Hematopoietic multipotent progenitor cell treated with erythropoietin and hydrocortisone succinate and interleukin-3 and kit ligand, for 6 days (in vitro differentiated cells): ENCODE measurements around the gene CEP41.
"Not testable (repeated sequence)": the region's sequence is repeated elsewhere in the genome, so short reads cannot be mapped to it uniquely, and the experiment has no call there.

Experiments
- DNase-seq: peaks from one replicate; pipeline ENCODE4 v3.0.0-alpha.2; 2015

The CEP41 gene

DNA sequence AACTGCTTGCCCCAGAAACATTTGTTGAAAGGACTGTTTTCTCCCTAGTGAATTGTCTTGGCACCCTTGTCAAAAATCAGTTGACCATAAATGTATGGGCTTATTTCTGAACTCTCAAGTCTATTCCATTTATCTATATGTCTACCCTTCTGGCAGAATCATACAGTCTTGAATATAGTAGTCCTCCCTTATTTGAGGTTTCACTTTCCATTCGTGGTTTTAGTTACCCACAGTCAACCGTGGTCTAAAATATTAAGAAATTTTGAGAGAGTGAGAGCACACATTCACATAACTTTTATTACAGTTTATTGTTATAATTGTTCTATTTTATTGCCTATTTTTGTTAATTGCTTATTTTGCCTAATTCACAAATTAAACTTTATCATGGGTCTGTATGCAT is 17.4 kb upstream of the CEP41 start:
- peak; percentile 52 for DNase-seq

DNA sequence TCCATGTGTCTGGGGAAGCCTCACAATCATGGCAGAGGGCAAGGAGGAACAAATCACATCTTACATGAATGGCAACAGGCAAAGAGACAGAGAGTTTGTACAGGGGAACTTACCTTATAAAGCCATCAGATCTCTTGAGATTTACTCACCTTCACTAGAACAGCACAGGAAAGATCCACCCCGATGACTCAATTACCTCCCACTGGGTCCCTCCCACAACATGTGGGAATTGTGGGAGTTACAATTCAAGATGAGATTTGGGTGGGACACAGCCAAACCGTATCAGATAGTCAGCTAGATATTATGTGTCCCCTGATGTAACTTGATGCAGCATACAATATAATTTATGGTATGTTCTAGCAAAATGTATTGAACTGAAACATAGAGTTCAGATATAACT is 14.1 kb upstream of the CEP41 start:
- DNase-seq = no peak

DNA sequence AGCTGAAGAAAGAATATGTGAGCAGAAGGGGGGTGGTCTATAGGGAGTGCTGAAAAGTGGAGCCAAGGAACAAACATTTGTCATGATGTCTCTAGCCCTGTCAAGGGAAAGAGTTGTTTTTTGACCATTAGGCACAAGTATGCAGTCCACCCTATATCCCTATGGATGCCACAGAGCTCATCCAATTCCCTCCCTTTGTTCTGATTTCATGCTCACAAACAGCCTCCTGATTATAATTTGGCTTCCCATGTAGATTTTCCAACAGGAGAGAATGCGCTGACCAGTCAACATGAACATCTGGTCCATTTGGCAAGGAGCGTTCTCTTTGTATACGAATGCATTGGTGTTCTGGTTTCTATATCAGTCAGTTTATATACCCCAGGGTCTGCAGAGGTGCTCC is 12.1 kb upstream of the CEP41 start:
- no peak for DNase-seq

DNA sequence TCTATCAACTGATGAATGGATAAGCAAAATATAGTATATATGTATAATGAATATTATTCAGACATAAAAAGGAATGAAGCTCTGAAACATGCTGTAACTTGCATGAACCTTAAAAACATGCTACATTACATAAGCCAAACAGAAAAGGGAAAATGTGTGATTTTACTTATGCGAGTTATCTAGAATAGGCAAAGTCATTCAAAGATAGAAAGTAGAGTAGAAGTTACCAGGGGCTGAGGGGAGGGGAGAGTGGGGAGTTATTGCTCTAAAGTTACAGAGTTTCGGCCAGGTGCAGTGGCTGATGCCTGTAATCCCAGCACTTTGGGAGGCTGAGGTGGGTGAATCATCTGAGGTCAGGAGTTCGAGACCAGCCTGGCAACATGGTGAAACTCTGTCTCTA is 10.5 kb upstream of the CEP41 start:
- not testable (repeated sequence) for DNase-seq

DNA sequence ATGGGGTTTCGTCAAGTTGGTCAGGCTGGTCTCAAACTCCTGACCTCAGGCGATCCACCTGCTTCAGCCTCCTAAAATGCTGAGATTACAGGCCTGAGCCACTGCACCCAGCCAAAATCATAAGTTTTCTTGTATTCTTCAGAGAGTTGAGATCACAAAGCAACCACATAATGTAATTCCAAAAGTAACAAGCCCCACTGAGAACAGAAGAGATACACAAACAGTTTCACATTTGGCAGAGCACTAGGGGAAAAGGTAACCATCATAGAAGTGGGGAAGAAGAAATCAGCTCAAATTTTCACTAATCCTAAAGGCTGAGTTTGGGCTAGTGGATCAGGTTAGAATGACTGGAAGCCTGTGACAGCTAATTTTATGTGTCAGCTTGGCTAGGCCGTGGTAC is 5.4 kb upstream of the CEP41 start:
- no peak for DNase-seq

DNA sequence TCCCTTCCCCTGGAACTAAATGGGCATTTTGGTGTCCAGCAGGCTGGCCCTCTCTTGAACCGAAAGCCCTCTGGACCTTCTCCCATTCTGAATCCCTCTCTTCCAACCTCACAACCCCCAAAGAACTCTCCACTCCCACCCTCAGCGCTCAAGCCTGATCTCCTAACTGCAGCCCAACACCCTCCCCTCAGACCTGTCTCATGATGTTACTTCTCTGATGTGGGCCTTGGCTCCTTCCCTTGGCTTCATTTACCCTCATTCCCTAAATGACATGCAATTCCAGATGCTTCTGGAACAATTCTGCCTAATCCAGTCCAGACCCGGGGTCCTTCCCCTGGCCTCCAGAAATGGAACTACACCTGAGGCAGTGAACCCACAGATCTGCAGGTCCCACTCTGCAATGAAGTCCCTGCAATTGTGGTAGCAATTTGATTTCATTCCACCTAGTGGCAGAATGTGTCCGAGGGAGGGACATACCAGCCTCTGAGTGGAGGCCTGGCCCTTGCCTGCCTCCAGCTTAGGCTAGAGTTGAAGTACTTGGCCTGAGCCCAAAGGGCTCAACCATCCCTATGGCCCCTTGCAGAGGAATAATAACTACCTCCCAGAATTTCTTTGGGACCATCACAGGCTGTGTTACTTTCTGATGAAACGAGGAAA is 4.1 kb upstream of the CEP41 start:
- DNase-seq = no peak

DNA sequence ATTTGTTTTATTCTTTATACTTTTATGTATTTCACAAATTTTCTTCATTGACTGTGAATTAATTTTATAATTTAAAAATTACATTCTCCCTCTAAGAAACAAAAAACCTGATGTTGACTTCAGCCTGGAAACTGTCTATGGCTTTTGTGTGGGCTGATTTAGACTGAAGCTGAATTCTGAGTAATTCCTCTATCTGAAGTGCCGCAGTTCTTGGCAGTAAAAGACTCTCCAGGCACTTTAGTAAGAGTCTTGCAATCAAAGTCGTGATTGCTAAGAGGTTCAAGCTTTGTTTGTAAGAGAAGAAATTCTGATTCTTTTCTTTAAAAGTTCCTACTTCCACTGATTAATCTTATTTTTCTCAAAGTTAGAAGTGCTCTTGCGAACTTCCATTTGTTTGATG is 3.4 kb upstream of the CEP41 start:
- DNase-seq = no peak

DNA sequence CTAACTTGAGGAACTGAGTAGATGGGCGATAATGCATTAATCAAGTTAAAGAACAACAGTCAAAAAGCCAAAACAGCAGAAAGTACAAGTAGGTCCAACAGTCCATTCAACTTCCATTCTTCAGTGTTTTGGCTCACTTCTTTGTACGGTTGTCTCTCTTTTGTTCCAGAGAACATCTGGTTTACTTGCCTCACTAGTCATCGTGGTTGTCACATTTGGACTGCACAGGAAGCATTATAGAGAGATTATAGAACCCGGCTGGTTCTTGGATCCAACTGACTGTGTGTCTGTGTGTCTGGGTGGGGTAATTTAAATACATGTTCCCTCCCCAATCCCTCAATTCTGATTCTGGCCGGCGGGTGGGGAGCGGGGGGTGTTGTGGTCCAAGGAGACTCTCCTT is 1.8 kb upstream of the CEP41 start:
- no peak for DNase-seq

DNA sequence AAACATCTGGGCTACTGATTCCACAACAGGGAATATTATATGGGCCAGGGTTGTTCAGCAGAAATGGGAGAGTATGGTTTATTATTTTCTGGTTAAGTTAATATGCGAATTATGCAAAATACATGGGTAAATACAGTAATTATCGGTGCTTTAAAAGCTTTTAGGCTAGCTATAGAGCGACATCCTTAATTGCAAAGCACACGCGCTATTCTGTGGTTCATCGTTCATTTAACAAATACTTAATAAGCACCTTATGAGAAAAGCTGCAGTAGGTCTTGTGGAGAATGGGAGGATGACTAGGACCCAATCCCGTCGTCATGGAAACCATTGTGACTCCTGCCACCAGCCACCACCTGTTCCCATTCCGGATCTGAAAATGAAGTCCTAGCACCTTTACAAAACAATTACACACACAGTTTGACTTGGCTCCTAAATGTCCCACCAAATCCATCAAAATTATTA is 623 bp upstream of the CEP41 start:
- peak; percentile 45 for DNase-seq

DNA sequence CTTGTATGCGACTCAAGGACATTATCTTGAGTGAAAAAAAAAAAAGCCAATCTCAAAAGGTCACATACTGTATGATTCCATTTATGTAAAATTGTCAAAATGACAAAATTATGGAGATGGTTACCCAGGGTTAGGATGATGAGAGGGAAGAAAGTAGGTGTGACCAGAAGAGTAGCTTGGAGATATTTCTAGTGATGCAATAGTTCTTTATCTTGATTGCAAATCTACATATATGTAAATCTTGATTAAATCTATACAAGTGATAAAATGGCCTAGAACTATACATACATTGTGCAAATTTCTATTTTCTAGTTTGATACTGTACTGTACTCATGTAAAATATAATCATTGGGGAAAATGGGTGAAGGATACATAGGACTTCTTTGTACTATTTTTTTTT is 4.6 kb downstream of the CEP41 start:
- no peak for DNase-seq

DNA sequence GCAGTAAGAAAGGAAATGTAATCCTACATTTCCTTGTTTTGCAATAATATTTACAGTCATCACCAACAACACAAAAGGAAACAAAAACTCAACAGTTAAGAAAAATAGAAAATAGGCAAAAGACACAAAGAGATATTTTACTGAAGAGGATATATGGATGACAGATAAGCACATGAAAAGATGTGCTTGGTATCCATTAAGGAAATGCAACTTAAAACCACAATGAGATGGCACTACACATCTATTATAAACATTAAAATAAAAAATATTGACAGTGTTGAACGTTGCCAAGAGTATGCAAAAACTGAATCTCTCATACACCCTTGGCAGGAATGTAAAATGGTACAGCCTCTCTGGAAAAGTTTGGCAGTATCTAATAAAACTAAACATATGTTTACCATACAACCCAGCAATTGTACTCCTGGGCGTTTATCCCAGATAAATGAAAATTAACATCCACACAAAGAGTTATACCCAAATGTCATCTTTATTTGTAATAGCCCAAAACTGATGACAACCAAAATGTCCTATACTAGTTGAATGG is 5.4 kb downstream of the CEP41 start:
- peak; percentile 43 for DNase-seq

DNA sequence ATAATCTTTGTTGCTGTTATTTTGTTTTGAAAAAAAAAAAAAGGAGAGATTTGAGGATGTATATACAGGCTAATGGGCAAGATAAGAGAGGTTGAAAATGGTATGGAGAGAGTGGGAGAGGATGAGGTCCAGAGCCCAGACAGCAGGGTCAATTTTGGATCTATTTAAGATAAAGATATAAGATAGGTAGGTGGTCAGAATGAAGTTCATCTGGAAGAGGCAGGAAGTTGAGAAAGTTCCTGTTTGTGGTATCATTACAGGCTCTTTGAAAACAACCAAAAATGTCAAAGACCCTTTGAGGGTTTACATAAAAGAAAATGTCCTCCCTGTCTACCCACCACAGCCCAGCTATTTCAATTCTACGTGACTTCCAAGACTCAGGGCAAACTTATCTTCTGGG is 7.5 kb downstream of the CEP41 start:
- DNase-seq = peak; percentile 40

DNA sequence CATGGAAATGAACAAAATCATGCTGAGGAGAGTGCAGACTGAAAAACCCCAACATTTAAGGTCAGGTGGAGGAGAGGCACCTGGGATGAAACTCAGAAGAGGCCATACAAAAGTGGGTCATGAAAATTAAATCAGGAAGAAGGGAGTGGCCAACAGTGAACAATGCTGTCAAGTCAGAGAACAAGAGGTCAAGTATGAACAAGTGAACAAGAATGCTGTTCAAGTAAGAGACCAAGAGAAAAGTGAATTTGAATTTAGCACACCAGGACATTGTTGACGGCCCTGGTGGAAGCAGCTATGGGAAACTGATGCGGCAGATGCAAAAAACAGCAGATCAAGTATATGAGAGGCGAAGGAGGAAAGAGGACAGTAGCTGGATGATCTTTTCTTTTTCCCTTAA is 7.9 kb downstream of the CEP41 start:
- no peak for DNase-seq

DNA sequence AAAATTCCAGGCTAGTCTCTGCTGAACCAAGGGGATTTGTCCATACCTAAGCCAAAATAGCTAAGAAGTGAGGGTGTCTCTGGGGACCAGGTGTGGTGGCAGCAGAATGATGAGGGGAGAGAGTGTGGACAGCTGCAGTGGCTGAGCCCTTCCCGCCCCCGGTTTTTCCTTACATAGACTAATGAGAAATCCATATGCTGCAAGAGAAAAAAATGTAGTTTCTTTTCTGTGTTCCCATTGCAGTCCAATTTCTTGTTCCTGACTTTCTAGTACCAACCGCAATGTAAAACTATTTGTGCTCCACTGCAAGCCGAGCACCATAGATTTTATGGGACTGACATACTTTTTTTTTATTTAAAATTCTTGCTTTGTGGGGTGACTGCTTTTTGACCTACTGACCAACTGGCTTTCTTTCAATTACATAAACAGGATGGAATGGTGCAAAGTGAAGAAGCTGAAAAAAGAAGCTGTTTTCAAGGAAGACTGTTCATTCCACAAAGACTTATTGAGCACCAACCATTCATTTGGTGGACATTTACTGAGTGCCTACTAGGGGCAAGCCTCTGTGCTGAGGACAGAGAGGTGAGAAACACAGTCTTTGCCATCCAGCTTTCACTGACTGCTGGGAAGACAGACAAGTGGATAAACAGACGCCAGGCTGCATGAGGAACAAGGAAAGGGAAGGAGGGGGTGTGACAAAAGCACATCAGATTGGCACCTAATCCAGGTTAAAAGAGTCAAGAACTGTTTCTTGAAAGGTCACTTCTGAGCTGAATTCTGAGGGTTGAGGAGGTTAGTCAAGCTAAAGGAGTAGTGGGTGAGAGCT is 9.8 kb downstream of the CEP41 start:
- no peak for DNase-seq

DNA sequence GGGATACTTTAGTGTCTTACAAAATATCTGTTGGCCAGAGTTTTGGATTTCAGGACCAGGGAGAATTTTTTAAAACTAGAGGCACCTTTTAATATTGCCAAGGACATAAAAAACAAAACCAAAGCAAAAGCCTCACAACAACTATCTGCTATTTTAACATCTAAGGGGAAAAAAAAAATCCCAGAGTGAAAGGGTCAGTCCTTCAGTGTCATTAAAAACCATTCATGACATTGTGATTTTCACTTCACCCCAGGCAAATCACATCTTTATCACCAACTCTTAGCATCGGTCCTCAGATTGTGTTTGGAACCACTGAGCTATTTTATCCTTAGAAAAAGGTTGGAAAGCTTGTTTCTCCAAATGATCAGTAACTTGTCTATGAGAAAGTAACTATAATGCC is 10.7 kb downstream of the CEP41 start:
- no peak for DNase-seq

DNA sequence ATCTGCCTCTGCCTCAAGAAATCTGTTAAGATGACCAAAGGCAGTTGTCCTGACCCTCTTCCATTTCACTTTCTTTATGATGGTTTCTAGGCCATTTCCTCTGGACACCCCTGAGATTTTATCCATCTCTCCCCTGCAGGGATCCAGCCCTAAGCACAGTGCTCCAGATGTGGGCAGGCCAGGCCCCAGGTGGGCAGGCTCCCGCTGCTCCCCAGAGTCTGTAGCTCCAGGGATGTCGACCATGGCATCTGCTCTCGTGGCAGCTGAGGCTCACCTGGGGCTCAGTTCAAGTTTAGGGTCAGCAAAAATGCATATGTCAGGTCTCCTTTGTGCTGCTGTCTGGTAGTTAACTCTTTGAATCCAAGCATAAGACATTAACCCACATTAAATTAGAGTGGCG is 11.8 kb downstream of the CEP41 start:
- no peak for DNase-seq

DNA sequence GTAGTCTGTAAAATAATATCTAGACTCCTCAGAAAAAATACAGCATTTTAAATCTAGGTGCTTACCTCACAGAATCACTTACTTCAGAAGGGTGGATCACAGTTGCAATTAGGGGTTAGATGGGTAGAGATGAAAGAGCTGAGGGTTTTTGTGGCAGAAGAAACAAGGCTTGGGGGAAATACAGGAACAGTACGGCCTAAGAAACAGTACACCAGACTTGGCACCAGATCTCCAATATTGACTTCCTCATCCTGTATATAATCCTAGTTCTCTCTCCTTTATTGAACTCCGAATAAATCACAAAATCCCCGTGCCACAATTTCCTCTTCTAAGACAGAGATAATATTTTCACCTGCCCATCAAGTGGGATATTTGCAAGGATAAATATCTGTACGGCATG is 14.3 kb downstream of the CEP41 start:
- DNase-seq = no peak

DNA sequence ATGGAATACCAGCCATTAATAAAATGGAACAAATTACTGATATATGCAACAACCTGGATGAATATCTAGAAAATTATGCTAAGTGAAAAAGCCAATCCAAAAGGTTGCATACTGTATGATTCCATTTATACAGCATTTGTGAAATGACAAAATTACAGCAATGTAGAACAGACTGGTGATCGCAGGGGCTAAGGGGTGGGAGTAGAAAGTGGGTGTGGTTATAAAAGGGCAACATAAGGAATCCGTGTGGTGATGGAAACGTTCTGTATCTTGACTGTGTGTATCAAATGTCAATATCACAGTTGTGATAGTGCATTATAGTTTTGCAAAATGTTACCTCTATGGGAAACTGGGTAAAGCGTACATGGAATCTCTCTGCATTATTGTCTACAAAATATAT is 15.0 kb downstream of the CEP41 start:
- no peak for DNase-seq

DNA sequence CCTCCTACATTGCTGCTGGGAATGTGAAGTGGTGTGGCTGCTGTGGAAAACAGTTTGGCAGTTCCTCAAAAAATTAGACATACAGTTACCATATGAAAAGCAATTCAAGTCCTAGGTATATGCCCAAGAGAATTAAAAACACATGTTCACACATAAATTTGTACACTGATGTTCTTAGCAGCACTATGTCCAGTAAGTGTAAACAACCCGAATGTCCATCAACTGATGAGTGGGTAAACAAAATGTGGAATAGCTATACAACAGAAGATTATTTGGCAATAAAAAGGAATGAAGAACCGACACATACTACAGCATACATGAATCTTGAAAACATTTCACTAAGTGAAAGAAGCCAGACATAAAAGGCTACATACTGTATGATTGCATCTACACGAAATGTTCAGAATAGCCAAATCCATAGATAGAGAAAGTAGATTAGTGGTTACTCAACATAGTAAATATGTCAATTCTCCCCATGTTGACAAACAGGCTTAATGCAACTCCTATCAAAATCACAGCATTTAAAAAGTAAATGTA is 17.2 kb downstream of the CEP41 start:
- DNase-seq = no peak

DNA sequence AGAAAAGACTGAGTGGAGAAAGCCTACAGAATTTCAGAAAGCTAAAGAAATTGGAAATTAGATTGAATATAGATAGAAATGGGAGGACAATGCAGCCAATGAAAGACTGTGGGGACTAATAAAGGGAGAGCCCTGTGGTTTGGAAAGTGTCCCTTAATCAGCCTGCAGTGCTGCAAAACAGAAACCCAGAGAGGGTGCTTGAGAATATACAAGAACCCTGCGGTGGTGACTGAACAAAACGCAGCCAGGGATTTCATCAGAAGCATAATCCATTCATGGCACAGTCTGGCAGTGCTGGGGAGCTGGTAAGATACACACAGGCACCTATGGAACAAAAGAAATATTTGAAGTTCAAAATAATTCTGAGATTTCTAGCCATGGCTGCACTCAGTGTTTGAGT is 19.1 kb downstream of the CEP41 start:
- peak; percentile 32 for DNase-seq

DNA sequence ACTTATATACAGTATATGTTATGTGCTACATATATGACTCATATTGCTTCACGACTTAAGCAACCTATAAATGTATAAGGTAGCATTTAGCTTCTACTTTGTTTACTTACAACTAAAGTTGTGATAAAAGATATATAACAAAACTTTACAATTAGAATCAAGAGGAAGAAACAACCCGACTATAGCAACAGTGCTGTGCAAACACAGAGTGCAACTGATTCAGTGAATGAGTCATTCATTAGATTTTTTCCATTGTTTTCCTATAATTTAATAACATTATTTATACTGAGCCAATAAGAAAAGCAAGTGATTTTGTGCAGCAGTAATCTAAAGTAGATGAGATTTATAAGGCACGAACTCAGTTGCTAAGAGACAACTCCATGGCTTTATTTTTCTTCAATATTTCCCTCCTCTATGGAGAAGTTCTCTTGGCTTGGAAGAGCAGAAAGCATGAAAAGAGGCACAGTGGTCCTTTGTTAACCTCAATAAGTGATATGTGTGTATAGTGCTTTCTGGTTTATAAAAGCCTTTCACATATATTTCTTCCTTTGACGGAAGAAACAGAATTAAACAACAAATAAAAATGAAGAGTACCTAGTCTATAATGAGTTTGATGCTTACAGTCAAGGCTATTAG is 19.8 kb downstream of the CEP41 start:
- no peak for DNase-seq

DNA sequence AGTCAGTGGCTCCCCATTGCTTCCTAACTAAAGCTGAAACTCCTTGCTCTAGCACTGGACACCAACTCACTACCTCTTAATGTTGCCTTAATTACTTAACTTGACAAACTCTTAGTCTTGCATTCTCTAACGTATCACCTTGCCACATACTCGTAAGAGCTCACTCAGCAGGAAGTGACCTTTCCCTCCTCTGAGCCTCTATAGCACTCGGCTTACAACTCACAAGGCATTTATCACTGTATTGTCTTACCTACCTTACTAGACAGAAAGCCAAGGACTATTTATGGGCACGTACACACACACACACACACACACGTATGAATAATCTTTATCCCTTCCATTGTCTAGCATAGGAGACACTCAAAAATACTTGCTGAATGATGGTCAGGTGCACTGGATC is 21.2 kb downstream of the CEP41 start:
- no peak for DNase-seq

DNA sequence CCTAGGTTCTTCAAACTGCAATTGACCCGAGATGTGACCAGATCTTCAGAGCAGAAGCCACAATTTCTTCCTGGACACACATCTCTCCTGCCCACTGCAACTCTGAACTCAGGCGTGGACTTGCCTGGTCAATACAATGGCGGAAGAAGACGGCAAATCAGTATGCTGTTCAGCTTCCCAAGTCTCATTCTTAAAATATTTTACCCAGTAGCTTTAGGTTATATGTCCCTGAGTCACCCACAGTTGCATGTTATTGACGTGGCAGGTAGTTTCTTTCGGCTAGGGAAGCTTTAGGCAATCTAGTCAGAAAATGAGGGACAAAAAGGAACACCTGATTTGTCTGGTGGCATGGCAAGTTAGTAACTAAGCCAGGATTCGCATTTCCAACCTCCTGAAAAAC is 22.5 kb downstream of the CEP41 start:
- DNase-seq = no peak

DNA sequence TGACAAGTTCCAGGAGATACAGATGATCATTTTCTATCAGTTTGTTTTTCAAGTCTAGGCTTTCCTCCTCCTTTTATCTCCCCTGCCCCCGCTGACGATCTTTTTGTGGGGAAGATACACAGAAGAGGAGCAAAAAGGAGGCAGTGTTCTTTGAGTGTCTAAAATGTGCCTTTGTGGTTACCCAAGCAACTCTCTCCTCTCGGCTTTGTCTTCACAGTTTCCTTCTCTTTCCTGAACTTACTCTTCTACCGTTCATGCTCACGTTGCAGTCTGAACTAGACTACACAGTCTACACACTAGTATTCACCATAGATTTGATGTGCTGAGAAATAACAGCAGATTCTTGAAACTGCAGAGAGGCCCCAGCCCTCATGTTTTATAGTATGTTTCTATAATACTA is 23.6 kb downstream of the CEP41 start:
- DNase-seq = peak; percentile 53
